ENCODE data around the gene TXNDC5. TPM values are rescaled to one million over a fixed set of nuclear protein-coding genes. Genes with fewer than 3 reads are reported as not detected.

The TXNDC5 gene
- total RNA-seq, 4 donors from 2014 or later: 49.2 to 61.1 (median 60.3) TPM

DNA sequence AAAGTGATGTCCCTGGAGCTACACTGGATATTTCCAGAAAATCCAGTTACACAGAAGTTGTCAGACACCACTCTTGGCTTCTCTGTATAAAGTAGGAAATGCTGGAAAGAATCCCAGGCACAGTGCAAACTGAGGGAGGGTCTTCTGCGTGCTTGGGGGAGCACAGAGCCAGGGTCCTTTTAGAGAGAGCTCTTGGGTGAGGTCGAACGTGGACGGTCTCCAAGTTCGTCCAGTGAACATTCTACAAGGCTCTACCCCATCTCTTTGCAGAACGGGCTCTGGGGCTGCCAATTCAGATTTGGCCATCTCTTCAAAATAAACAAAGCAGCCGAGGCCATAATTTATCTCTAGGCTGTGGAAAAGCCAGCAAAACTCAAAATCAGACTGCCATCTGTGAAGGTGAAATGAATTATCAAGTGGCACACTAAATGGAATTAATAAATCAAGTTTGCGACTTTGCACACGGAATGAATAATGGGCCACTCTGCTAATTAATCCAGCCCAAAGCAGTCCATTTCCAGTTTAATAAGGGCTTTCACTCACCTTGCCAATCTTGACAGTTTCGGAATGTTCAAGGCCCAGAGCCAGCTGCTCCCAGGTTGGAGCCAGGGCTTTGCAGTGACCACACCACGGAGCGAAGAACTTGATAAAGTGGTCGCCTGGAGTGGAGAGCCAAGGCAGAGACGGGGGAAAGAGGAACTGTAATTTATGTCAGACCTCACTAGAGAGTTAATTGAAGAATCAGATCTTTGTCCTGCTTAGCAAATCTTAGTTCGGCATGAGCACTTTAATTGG is 19.3 kb downstream of the TXNDC5 start:
- H3K27ac ChIP-seq: no peak overlapping the region
- WGBS: 81% methylated on average over 15 of the region's 15 CpGs
- no peak overlapping the region for H3K4me3 ChIP-seq
- H3K4me1 ChIP-seq: no peaks in the 10 kb centered on the region
- TF ChIP-seq, protein P1, sequence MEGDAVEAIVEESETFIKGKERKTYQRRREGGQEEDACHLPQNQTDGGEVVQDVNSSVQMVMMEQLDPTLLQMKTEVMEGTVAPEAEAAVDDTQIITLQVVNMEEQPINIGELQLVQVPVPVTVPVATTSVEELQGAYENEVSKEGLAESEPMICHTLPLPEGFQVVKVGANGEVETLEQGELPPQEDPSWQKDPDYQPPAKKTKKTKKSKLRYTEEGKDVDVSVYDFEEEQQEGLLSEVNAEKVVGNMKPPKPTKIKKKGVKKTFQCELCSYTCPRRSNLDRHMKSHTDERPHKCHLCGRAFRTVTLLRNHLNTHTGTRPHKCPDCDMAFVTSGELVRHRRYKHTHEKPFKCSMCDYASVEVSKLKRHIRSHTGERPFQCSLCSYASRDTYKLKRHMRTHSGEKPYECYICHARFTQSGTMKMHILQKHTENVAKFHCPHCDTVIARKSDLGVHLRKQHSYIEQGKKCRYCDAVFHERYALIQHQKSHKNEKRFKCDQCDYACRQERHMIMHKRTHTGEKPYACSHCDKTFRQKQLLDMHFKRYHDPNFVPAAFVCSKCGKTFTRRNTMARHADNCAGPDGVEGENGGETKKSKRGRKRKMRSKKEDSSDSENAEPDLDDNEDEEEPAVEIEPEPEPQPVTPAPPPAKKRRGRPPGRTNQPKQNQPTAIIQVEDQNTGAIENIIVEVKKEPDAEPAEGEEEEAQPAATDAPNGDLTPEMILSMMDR (IDR thresholded peaks at IDR 0.05): no peak
- H3K36me3 ChIP-seq: peaks cover 98% of the 10 kb centered on the region
- DNase-seq (ENCODE audit: low spot score in 2 of 2): no peak
- H3K9me3 ChIP-seq: no peaks in the 10 kb centered on the region
- no peaks in the 10 kb centered on the region for H3K27me3 ChIP-seq

DNA sequence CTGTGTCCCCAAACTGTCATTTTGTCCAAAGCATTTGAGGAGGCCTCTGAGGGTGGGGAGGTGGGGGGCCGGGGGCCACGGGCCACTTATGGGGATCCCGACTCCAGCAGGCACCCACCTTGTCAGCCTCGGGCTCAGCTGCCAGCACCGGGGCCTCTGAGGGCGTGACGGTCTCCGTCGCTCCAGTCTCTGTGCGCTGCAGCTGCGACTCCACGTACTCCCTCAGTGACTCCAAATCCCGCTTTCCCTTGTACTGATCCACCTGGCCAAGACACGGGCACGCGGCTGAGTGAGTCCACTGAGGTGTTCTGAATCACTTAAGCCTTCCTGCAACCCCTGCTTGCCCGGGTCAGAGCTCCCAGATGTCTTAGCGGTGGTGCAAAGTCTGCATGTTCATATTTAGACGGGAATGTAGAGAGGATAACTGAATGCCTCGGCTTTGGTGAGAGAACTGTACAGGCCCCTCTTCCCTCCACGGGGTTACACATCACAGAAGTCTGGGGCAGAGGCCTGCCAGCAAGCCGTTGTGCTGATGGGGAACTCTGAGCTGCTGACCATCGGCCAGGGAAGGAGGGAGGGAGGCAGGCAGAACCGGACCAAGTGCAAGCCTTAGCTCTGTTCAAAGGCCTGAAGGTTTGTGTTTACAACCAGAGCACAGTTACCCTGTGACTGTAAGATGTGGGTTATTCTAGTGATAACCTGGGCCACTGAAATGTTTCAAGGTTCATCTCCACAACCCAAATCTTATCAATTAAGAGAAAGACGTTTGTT is 21.8 kb downstream of the TXNDC5 start:
- Histone ChIP-seq H3K36me3 (peaks cover 98% of the 10 kb centered on the region), H3K27ac (no peak overlapping the region)
- 91% methylated on average over 25 of the region's 25 CpGs for WGBS

DNA sequence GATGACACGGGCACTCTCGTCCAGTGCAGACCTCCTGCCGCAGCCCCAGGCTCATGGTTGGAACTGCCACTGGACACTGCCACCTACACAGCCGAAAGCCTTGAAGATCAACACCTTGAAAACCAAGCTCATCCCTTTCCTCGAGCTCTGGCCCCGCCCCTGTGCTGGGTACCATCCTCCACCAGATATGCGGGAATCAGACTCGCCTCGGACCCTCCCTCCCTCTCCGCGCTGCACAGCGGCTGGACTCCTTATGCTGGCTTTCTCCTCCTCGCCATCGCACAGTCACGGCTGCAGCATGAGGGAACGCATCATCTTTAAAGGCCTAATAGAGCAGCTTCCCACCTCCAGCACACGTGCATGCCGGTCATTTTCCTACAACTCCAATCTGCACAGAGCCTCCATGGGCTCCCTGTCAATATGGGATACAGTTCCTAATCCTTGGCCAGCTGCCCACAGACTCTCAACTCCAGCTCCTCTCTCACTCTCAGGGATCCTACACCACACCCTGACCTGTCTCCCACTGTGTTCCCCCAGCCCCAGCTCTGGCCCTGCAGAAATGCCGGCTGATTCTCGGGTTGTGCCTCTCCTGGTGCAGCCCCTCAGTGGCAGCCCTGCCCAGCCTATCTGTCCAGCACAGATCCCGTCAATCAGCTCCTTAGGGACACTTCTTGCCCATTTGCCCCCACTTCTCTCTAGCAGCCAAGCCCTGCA is 23.2 kb downstream of the TXNDC5 start:
- Histone ChIP-seq H3K9me3 (no peaks in the 10 kb centered on the region), H3K27me3 (no peaks in the 10 kb centered on the region), H3K36me3 (peaks cover 98% of the 10 kb centered on the region), H3K4me3 (no peak overlapping the region), H3K4me1 (no peaks in the 10 kb centered on the region), H3K27ac (no peak overlapping the region)
- 96% methylated on average over 21 of the region's 21 CpGs for WGBS
- DNase-seq (ENCODE audit: low spot score in 2 of 2): no peak
- TF ChIP-seq POLR2A (IDR thresholded peaks at IDR 0.05): no peak
- TF ChIP-seq POLR2AphosphoS5 (IDR thresholded peaks at IDR 0.05): no peak
- TF ChIP-seq EP300 (IDR thresholded peaks at IDR 0.05): no peak
- TF ChIP-seq, protein P1 (IDR thresholded peaks at IDR 0.05): no peak

More for the DNA sequence above, 21.8 kb downstream of the TXNDC5 start:
- H3K4me3 ChIP-seq: no peak overlapping the region
- TF ChIP-seq POLR2A (IDR thresholded peaks at IDR 0.05): no peak
- TF ChIP-seq POLR2AphosphoS5 (IDR thresholded peaks at IDR 0.05): no peak
- TF ChIP-seq, protein P1 (IDR thresholded peaks at IDR 0.05): no peak
- TF ChIP-seq EP300 (IDR thresholded peaks at IDR 0.05): no peak
- H3K27me3 ChIP-seq: no peaks in the 10 kb centered on the region
- no peaks in the 10 kb centered on the region for H3K9me3 ChIP-seq
- no peaks in the 10 kb centered on the region for H3K4me1 ChIP-seq
- no peak for DNase-seq (ENCODE audit: low spot score in 2 of 2)

DNA sequence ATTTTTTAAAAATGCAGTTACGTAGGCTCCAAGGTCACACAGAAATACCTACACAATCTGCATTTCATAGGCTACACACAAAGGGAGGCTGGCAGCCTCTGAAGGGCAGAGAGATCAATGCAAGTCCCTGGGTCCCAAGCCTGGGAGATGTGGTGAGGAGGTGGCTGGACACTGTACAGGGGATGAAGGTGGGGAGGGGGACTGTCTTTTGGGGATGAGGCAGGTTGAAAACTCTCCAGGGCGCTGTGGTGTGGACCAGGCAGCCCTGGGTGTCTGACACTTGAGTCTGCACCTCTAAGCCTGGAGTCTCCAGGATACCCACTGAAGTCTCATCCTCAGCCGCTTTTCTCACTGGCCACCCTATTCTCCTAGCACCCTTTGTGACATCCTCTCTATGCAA is 24.5 kb downstream of the TXNDC5 start:
- TF ChIP-seq, protein P1 (IDR thresholded peaks at IDR 0.05): no peak
- TF ChIP-seq POLR2AphosphoS5 (IDR thresholded peaks at IDR 0.05): no peak
- no peak for TF ChIP-seq POLR2A (IDR thresholded peaks at IDR 0.05)
- no peak for TF ChIP-seq EP300 (IDR thresholded peaks at IDR 0.05)
- peaks cover 98% of the 10 kb centered on the region for H3K36me3 ChIP-seq

DNA sequence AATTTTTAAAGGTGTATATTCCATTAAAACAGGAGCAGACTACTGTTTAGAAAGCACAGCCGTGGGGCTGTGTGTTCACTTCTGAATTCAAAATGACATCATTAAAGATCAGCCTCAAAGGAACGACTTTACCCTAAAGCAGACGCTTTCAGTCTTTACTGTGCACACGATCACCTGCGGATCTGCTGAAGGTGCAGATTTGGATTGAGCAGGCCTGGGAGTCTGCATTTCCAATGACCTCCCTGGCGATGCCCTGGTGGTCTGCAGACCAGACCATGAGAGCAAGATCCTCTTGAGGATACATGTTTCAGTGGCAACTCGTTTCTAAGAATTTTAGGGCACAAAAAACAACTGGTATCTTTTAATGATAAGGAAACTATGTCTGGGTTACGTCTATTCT is 27.2 kb downstream of the TXNDC5 start:
- TF ChIP-seq, protein P1 (IDR thresholded peaks at IDR 0.05): no peak
- TF ChIP-seq POLR2A (IDR thresholded peaks at IDR 0.05) (no peak), POLR2AphosphoS5 (IDR thresholded peaks at IDR 0.05) (no peak), EP300 (IDR thresholded peaks at IDR 0.05) (no peak)
- no peak overlapping the region for H3K27ac ChIP-seq
- H3K27me3 ChIP-seq: no peaks in the 10 kb centered on the region
- DNase-seq (ENCODE audit: low spot score in 2 of 2): no peak
- no peaks in the 10 kb centered on the region for H3K9me3 ChIP-seq
- H3K36me3 ChIP-seq: peaks cover 89% of the 10 kb centered on the region
- no peaks in the 10 kb centered on the region for H3K4me1 ChIP-seq
- no peak overlapping the region for H3K4me3 ChIP-seq
- WGBS: 88% methylated on average over 8 of the region's 8 CpGs

More for the DNA sequence above, 24.5 kb downstream of the TXNDC5 start:
- DNase-seq (ENCODE audit: low spot score in 2 of 2): no peak
- no peaks in the 10 kb centered on the region for H3K4me1 ChIP-seq
- H3K27me3 ChIP-seq: no peaks in the 10 kb centered on the region
- H3K4me3 ChIP-seq: no peak overlapping the region
- no peak overlapping the region for H3K27ac ChIP-seq
- H3K9me3 ChIP-seq: no peaks in the 10 kb centered on the region
- WGBS: 96% methylated on average over 3 of the region's 3 CpGs
